Eye (tissue), 1 donor: ENCODE measurements around the gene TMEM132D.
A peak's percentile ranks its signal among the peaks of the same experiment; 100 is the strongest.
"Not testable (repeated sequence)": the region's sequence is repeated elsewhere in the genome, so short reads cannot be mapped to it uniquely, and the experiment has no call there.

Experiments used
- DNase-seq: peaks from one replicate; pipeline ENCODE4 v3.0.0-alpha.2; 2015

The TMEM132D gene

DNA sequence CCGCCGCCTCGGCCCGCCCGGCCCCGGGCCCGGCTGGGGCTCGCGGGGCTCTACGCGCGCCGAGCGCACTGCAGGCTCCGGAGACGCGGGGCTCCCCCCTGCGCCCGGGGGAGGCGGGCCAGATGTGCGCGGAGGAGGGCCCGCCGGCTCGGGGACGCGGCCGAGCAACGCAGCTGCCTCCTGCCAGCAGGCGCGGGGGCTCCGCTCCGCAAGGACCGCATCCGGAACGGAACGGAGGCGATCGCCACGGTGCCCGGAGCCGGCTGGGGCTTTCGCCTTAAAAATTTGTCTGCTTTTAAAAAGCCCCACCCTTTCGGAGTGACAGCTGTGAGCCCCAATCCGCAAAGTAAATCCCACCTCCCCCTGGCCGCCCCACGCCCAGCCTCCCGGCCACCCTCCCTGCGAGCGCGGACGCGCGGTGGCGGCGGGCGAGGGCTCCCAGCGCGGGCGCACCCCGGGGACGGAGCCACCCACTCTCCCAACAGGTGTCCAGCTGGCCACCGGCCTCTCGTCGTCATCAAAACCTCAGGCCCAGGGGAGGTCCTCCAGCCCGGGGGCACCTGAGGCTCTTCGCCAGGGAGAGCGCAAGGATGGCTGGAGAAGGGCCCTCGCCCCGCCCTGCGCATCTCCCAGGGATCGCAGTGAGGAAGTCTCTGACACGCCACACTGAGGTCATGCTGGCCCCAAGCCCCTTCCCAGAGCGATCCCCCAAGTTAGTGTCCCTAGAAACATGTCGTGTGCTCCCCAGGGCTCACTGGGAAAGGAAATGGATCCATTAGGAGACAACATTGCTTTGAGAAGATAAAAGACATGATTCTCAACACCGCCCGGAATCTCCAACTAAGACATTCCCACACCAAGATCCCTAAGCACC lies at the start of gene TMEM132D:
Gene TMEM132D, minus strand, starts transcription at position 70 of the 874 bp plus-strand sequence.
- DNase-seq = peak; percentile 61

DNA sequence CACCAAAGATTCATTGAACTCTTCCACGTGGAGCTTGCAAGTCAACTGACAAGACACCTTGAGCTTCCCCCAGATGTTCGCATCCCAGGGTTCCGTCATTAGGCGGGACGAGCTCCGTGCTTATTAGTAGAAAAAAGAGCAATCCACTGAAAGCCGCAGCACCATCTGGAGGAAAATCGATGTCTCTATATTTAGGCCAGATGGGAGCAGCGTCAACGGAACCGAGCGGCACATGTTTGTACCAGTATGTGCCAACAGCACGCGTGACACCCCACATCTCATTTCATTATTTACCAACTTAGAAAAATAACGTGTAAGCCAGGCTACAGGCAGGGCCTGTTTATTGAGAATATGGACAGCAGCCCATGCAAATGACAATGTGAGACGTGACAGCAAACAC lies 45.8 kb upstream of the TMEM132D start:
- DNase-seq = no peak

DNA sequence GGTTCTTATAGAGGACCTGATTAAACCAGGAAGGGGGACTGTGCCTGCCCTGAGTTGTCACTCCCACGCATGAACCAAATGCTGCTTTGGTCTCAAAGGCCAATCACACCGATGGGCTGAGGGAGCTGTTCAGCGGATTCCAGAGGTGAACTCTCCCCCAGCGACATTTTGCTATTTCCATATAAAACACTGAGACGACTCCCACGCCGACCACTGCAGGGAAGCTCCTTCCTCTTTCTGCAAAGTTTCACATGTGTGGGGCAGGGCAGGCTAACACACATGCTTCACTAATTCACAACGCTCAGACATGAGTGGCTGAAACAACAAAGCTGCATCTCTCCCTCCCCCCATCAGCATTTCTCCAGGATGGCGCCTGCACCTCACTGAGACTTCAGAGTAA lies 37.8 kb upstream of the TMEM132D start:
- DNase-seq = no peak

- no peak for DNase-seq
These were observed 34.3 kb upstream of the TMEM132D start for GRCh38 chr12:129938089-129938488.

DNA sequence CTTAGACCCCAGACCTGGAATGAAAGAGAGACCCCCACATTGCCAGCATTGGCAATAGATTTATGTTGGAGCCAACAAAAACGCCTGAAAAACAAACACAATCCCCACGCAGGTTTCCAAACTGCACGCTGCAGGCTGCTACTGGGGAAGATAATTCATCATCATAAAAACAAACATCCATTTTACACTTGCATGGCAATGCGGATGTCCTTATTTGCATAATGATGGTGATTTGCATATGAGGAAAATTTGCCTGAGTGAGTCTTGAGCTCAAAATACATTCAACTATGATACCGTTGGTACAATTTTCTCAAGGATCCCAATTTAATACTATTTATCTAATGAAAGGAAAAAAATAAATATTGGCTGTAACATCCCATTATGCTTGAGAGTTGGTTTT lies 33.6 kb upstream of the TMEM132D start:
- DNase-seq = no peak

DNA sequence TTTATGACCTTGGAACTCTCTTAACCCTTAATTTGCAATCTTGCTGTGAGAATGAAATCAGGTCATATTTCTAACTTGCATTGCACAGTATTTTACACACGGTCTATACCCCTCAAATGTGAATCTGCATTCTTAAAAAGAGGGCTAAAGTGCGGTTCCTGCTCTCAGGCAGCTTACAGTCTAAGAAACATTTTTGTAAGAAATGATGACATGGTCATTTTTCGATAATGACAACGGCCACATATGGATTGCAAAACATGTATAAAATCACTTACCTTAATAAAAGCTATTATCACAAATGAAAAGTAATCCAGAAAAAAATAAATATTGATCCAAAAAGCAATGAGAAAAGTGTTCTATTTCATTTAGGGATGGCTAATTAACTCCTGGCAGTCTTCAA lies 24.8 kb upstream of the TMEM132D start:
- DNase-seq = no peak

GRCh38 chr12:129927316-129927900 lies 23.6 kb upstream of the TMEM132D start:
- no peak for DNase-seq

DNA sequence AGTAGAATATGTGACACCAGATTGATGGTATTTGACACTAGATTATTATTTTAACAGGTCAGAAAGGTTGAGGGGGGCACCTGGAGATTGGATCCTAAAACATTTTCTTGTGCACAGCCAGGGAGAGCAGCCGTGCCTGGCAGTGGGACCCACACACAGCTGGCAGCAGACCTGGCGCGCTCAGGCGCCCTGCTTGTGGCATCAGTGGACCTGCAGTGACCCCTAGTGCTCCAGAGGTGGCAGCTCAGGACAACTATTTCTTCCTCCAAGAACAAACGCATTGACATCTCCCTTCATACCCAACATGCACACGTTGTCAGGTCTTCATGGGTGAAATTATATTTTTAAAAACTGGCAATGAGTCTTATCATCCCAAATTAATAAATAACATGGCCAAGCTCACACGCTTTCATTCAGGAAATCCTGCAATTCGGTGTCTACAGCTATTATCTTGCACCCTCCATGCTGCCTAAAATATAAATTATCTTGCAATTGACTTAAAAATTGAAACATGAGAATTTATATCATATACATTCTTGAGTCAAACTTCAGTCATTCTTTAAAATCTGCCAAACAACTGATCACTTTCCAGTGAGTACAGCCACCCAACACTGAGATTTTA lies 7.7 kb upstream of the TMEM132D start:
- DNase-seq = peak; percentile 89

DNA sequence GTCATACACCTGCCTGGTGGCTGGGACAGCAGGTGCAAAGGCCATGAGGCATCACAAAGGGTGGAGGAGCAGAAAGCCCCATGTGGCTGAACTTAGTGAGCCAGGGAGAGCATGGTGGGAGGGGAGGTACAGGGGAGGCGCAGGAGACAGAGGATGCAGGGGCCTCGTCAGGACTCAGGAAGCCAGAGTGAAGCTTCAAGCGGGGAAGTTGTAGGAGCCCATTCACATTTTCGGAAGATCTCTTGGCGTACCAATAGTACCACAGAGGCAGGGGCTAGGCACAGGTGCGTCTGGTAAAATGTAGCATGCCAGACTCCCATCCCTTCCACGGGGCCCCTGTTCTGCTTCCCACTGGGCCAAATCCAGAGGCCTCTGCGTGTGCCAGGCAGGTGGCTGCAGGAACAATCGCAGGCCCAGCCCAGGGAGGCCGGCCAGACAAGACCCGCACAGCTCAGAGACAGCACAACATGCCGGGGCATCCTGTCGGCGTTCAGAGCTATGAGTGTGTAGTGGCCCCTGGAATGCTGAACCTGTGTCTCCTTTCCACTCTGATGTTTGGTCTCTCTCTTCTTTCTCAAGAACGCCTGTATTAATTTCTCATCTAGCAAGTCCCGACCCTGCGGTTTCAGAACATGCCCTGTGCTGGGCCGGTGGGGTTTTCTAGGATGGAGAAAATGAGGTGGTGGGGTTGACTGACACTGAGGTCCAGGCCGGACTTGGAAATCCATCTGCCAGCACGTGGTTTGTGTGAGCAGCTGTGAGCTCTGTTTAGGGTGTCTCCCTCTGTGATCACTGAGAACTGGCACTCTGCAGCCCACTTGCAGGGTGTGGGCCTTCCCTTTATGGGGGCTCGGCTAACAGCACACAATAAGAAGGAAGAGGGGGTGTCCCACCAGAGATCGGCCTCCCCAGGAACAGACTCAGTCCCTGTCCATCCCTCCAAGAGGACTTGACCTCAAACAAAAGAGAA lies 5.5 kb upstream of the TMEM132D start:
- DNase-seq = no peak

DNA sequence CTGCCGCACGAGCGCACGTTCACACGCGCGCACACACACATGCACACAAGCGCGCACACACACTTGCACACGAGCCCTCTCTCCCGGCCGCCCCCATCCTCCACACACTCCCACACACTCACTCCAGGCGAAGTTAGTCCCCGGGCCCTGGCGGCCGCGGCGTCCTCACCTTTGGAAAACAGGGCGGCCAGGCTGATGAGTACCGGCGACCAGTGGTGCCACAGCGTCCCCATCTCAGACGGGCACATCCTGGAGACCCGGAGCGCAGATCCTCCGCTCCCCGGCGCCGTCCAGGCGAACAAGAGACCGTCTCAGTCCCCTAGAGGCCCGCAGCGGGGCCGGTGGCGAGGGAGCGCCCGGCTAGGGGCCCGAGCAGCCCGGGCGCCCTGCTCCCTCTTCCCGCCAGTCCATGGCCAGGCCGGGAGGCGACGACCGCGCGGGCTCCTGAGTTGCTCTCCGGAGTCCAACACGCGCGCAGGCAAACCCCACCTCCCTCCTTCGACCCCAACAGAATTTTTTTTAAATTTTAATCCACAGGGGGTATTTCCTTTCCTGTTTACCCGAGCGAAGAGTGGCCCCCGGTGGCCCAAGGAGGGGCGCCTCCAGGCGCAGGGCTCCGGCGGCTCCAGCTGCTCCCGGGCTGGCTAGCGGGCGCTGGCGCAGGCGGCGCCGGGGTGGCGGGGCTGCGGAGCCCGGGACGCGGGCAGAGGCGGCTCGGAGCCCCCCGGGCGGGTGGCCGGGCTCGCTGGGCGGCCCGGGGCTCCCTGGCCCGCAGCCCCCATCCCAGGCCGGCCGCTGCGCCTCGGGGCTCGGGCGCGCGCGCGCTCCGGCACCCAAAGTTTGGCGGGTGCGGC lies 506 bp downstream of the TMEM132D start:
- peak; percentile 73 for DNase-seq

- DNase-seq = peak; percentile 45
These were observed 1.3 kb downstream of the TMEM132D start for GRCh38 chr12:129902371-129903091.

DNA sequence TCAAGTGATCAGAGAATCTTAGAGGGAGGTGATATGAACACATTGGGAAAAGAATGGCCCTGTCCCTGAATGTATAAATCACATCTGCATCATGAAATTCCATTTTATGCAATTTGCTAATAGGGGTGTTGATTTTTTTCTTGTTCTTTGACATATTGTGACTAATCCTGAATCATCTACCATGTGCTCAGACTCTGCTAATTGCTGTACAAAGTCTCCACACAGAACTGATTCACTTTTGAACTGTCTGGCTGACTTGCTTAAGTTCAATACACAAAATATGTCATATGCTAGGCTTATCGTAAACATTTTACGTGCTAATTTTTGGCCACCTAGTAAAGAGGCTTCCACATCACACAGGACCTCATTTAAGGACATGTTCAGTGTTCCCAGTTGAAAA lies 2.6 kb downstream of the TMEM132D start:
- no peak for DNase-seq

GRCh38 chr12:129900306-129900705 lies 3.5 kb downstream of the TMEM132D start:
- DNase-seq = no peak

DNA sequence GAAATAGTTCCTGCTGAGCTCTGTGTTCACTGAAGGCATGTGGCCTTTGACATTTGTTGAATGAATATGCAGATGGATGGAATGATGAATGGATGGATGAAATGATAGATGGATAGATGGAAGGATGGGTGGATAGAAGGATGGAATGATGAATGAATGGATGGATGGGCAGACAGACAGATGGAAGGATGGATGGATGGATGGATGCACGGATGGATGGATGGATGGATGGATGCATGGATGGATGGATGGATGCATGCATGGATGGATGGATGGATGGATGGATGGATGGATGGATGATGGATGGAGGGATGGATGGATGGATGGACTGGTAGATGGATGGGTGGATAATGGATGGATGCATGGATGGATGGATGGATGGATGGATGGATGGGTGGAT lies 4.8 kb downstream of the TMEM132D start:
- not testable (repeated sequence) for DNase-seq

- DNase-seq = no peak
These were observed 10.1 kb downstream of the TMEM132D start for GRCh38 chr12:129893691-129894090.

GRCh38 chr12:129887101-129887500 lies 16.7 kb downstream of the TMEM132D start:
- DNase-seq = peak; percentile 60

DNA sequence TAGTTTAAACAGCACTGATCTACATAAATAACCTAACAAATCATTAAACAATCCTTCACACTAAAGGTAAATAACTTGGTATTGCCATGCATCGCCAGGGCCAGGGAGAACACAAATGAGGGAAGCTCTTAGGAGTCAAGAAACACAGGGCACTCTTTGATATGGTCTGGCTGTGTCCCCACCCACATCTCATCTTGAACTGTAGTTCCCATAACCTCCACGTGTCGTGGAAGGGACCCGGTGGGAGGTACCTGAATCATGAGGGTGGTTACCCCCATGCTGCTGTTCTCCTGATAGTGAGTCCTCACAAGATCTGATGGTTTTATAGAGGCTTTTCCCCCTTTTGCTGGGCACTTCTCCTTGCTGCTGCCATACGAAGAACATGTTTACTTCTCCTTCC lies 17.3 kb downstream of the TMEM132D start:
- no peak for DNase-seq

- DNase-seq = no peak
These were observed 18.5 kb downstream of the TMEM132D start for GRCh38 chr12:129885287-129885686.

DNA sequence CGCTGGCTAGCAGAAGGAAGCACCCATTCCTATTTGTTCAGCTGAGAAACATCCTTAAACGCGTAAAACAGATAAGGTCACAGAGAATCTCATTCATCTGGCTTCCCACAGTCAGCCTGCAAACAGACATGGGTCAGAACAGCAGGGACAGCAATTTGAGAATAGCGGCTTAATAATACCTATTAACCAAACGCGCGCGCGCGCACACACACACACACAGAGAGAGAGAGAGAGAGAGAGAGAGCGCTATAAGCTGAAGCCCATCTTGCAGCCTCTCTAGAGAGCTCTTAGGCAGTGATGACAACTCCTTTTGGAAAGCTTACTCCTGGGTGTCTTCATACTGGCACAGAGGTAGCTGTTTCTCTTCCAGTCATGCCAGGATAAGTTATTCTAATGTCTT lies 26.4 kb downstream of the TMEM132D start:
- DNase-seq = peak; percentile 58

DNA sequence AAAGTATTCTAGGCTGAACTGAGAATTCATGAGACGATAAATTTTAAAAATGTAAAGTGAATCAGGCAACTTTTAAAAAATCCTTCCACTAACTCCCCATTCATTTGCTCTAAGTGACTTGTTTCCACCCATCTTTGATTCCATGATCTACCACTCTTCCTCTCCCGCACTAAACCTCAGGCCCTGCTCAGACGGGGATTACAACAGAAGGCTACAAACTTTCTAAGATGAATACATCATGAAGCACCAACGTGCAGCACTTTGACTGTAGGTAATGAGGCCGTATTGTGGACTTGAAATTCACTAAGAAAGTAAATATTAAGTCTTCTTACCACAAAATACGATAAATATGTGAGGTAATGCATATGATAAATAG lies 30.0 kb downstream of the TMEM132D start:
- DNase-seq = no peak
